GF-D8 (cell line): ENCODE data around the gene PCDHGA3.
"Not testable (repeated sequence)": the region's sequence is repeated elsewhere in the genome, so short reads cannot be mapped to it uniquely, and the experiment has no call there.

Source experiments
- DNase-seq: peaks from one replicate; lab custom pipeline; 2025; lab: John Stamatoyannopoulos, UW

The PCDHGA3 gene

DNA sequence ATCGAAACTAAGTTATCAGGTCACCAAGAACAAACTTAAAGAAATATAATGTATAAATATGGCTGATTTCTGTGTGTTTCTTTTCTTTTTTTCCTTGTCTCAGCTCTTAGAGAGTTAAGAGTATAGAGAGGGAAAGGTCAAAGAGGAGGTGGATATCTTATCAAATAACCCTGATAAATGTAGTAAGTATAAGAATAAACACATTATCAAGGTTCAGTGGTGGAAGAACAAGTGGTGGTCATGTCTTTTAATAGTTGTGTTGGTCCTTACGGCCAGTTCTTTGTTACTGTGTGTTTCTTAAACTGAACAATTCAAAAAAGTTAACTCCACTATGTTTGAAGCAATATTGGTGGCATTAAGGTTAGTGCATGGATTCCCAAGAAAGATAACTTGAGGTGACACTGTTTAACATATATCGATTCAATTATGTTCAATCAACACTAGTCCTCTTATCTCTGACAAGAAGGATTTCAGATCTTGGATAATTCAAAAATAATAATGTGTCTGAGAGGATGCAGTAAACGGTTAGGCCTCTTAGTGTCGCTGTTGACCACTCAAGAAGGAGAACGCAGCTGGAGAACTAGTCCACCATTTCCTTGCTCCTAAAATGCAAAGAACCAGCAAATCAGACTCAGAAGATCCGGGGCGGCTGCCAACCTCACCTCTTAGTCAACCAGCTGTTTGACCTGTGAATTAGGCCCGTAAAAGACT lies at the start of gene PCDHGA3:
TSS of gene PCDHGA3 (plus strand) at position 588 of the 711 bp plus-strand sequence. CDS start 205 bp downstream, outside the sequence.
- no peak for DNase-seq

DNA sequence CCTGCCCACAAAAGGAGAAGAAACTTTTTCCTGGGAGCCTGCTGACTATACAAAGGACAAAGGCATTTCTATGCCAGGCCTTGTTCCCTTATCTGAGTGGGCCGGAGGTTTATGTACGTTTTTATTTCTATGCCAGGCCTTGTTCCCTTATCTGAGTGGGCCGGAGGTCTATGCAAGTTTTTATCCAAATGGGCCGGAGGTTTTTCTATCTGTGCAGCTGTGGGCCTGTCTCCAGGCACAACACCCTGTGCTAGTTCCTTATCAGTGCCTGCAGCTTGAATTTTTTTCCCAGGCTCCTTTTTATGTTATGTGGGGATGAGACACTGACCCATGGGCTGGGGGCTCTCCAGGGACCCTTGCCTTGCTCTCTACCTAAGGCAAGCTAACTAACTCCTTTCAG lies 45.3 kb upstream of the PCDHGA3 start:
- no peak for DNase-seq

DNA sequence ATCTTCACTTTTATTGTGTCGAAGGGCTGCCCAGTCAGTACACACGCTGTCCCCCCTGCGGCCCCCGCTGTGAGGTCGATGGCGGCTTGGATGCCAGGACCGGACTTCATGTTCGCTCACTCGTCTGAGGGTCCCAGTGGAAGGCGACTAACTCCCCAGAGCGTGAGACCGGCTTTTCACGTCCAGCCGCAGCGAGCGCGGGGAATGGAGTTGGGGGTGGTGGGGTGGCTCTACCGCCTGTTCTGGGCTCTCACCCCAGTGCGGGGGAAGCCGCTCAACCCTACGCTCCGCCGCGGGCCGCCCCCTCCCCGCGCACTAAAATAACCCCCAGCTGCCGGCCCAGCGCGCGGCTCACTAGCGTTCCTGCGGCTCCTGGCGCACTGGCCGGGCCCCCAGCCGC lies 39.9 kb upstream of the PCDHGA3 start, which contains the start of gene SLC25A2:
TSS of gene SLC25A2 (minus strand) at position 294 of the 400 bp plus-strand sequence. CDS start at position 110, 184 bp downstream.
- DNase-seq: no peak

DNA sequence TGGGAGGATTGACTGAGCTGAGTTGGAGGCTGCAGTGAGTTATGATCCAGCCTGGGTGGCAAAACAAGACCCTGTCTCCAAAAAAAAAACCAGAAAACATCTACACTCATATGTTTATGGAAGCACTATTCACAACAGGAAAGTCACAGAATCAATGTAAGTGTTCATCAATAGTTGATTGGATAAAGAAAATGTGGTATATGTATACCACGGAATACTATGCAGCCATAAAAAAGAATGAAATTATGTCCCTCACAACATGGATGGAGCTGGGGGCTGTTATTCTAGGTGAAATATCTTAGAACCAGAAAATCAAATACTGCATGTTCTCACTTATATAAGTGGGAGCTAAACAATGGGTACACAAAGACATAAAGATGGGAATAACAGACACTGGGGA lies 37.0 kb upstream of the PCDHGA3 start:
- no peak for DNase-seq

- no peak for DNase-seq
Observed at GRCh38 chr5:141313711-141314110, 29.9 kb upstream of the PCDHGA3 start.

DNA sequence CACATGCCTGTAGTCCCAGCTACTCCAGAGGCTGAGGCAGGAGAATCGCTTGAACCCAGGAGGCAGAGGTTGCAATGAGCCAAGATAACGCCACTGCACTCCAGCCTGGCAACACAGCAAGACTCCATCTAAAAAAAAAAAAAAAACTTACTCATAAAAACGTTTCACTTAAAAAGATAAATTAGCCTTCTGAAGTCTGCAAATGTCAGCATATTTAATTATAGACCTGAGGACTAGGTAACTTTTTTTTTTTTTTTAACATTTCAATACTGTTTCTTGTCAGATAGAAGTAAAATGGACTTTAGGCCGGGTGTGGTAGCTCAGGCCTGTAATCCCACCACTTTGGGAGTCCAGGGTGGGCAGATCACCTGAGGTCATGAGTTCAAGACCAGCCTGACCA lies 26.7 kb upstream of the PCDHGA3 start:
- not testable (repeated sequence) for DNase-seq

- DNase-seq: no peak
Observed at GRCh38 chr5:141319202-141319601, 24.4 kb upstream of the PCDHGA3 start.

DNA sequence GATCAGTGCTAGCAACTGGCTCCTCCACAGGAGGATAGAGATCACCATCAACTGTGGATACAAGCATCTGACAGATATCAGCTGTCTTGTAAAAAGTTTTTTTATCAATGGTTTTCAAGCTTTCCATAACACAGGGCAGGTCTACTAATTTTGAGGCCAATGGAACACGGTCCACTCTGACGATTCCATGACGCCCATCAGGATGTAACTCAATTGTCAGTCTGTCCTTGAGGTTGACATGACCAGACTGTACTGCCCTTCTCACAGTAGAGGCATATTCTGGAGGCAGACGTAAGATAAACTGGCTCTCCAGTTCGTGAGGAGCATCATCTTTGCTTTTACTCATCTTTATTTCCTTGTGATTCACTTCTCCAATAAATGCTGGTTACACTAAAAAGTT lies 23.9 kb upstream of the PCDHGA3 start:
- DNase-seq: no peak

DNA sequence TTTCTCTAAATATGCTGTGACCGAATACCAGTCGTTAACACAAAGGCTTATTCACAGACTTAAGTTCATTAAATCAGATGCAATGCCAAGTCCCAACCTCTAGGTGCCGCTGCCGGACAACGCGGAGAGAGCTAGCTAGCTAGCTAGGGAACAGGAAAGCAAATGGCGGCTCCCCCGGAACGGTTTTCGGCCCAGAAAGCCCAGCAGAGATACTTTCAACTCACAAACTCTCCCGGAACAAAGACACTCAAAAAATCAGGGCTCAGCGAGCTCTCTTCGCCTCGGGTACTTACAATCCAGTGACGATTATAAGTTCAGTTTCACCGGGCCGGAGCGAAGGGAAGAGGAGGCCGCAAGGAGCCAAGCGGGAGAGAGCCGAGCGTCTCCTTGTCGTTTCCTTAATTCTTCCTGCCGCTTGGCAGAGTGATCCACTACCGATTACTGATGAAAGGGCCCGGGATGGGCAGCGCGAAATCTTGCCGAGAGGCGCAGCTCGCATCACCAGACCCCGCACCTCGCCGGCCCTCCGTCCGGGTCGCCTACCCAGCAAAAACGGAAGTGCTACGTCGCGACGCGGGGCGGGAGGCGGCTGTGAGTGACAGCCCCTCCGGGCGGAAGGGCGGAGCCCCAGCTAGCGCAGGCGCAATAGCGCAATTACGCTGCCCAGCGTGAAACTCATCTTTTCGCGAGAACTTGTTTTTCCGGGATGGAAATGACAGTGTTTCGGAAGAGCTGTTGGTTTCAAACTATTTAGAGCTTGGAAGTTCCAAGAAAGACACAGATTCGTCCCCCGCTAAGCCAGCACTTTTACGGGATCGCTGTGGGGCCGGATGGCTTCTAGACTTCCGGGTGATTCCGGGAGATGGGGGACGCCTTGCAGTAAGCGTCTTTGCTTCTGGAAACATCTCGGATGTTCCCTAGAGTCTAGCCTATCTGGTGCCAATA lies 23.1 kb upstream of the PCDHGA3 start, which contains the start of gene TAF7:
TSS of gene TAF7 (minus strand) at position 560 of the 945 bp plus-strand sequence. CDS start 740 bp downstream, outside the sequence.
- peak; percentile 47 for DNase-seq

- no peak for DNase-seq
Observed at GRCh38 chr5:141322261-141322660, 21.4 kb upstream of the PCDHGA3 start.

GRCh38 chr5:141326088-141326854 lies 17.4 kb upstream of the PCDHGA3 start:
- no peak for DNase-seq

DNA sequence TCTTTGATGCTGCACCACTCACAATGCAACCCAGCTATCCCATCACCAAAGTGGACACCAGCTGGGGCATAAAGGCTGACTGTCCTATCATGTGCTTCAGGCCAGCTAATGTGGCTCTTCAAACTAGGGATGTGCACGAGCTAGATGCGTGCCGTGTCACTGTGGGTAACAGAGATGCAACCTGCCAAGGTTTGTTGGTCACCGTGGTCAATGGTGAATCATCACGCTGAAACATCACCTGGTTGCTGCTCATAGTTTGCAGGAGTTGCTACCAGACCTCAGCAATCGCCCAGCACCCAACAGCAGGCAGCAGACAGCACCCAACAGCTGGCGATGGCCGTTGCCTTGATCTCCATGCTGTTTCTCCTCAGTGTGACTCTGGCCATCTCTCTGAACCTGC lies 15.4 kb upstream of the PCDHGA3 start:
- no peak for DNase-seq

- no peak for DNase-seq
Observed at GRCh38 chr5:141330299-141331080, 13.1 kb upstream of the PCDHGA3 start, which contains the start of gene PCDHGA1. Gene PCDHGA1 (plus strand): TSS chr5:141330514.

- DNase-seq: not testable (repeated sequence)
Observed at GRCh38 chr5:141332571-141332970, 11.1 kb upstream of the PCDHGA3 start.

GRCh38 chr5:141338538-141339306 lies 4.9 kb upstream of the PCDHGA3 start, which contains the start of gene PCDHGA2:
Gene PCDHGA2 (plus strand): TSS chr5:141338760.
- DNase-seq: no peak

DNA sequence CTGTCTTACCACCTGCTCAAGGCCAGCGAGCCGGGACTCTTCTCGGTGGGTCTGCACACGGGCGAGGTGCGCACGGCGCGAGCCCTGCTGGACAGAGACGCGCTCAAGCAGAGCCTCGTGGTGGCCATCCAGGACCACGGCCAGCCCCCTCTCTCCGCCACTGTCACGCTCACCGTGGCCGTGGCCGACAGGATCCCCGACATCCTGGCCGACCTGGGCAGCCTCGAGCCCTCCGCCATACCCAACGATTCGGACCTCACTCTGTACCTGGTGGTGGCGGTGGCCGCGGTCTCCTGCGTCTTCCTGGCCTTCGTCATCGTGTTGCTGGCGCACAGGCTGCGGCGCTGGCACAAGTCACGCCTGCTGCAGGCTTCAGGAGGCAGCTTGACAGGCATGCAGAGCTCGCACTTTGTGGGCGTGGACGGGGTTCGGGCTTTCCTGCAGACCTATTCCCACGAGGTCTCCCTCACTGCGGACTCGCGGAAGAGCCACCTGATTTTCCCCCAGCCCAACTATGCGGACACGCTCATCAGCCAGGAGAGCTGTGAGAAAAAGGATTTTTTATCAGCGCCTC lies 2.8 kb upstream of the PCDHGA3 start:
- DNase-seq: not testable (repeated sequence)

GRCh38 chr5:141342773-141343172 lies 856 bp upstream of the PCDHGA3 start:
- DNase-seq: no peak

- DNase-seq: no peak
Observed at GRCh38 chr5:141343953-141344463, 379 bp downstream of the PCDHGA3 start.

DNA sequence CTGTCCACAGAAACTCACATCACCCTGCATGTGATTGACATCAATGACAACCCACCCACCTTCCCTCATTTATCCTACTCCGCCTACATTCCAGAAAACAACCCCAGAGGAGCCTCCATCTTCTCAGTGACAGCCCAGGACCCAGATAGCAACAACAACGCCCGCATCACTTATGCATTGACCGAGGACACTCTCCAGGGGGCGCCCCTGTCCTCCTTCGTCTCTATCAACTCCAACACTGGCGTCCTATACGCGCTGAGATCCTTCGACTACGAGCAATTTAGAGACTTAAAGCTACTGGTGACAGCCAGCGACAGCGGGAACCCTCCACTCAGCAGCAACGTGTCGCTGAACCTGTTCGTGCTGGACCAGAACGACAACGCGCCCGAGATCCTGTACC lies 1.7 kb downstream of the PCDHGA3 start:
- no peak for DNase-seq

DNA sequence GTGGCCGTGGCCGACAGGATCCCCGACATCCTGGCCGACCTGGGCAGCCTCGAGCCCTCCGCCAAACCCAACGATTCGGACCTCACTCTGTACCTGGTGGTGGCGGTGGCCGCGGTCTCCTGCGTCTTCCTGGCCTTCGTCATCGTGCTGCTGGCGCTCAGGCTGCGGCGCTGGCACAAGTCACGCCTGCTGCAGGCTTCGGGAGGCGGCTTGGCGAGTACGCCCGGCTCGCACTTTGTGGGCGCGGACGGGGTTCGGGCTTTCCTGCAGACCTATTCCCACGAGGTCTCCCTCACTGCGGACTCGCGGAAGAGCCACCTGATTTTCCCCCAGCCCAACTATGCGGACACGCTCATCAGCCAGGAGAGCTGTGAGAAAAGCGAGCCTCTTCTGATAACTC lies 2.4 kb downstream of the PCDHGA3 start:
- DNase-seq: not testable (repeated sequence)
